HuH-7.5 (cell line): ENCODE data around the gene MCTP2.

Experiments
- DNase-seq: peaks from one replicate; pipeline ENCODE4 v3.0.0; 2011; ENCODE audit warnings: low spot score

Gene MCTP2

GRCh38 chr15:94353488-94353820 is 122.1 kb downstream of the MCTP2 start:
- no peak for DNase-seq

- no peak for DNase-seq
Measured at GRCh38 chr15:94354655-94355054, 123.3 kb downstream of the MCTP2 start.

- no peak for DNase-seq
Measured at GRCh38 chr15:94359716-94360115, 128.4 kb downstream of the MCTP2 start.

- DNase-seq: no peak
Measured at GRCh38 chr15:94360251-94360685, 128.9 kb downstream of the MCTP2 start.

GRCh38 chr15:94362385-94363092 is 131.2 kb downstream of the MCTP2 start:
- DNase-seq: no peak

- DNase-seq: no peak
Measured at GRCh38 chr15:94363382-94363781, 132.0 kb downstream of the MCTP2 start.

- no peak for DNase-seq
Measured at GRCh38 chr15:94366781-94367180, 135.4 kb downstream of the MCTP2 start.

GRCh38 chr15:94367726-94368535 is 136.6 kb downstream of the MCTP2 start:
- DNase-seq: no peak

GRCh38 chr15:94370206-94370935 is 139.0 kb downstream of the MCTP2 start:
- no peak for DNase-seq

- DNase-seq: no peak
Measured at GRCh38 chr15:94370936-94371285, 139.6 kb downstream of the MCTP2 start.

- no peak for DNase-seq
Measured at GRCh38 chr15:94372821-94373220, 141.5 kb downstream of the MCTP2 start.

- DNase-seq: no peak
Measured at GRCh38 chr15:94375997-94376396, 144.6 kb downstream of the MCTP2 start.

- DNase-seq: no peak
Measured at GRCh38 chr15:94379986-94380385, 148.6 kb downstream of the MCTP2 start.

GRCh38 chr15:94380798-94381197 is 149.4 kb downstream of the MCTP2 start:
- no peak for DNase-seq

GRCh38 chr15:94381384-94381783 is 150.0 kb downstream of the MCTP2 start:
- no peak for DNase-seq

GRCh38 chr15:94383041-94383440 is 151.7 kb downstream of the MCTP2 start:
- DNase-seq: no peak

- DNase-seq: no peak
Measured at GRCh38 chr15:94383706-94384105, 152.3 kb downstream of the MCTP2 start.

GRCh38 chr15:94385441-94385840 is 154.1 kb downstream of the MCTP2 start:
- DNase-seq: no peak

GRCh38 chr15:94386351-94386750 is 155.0 kb downstream of the MCTP2 start:
- DNase-seq: no peak

GRCh38 chr15:94387442-94387841 is 156.1 kb downstream of the MCTP2 start:
- no peak for DNase-seq

- DNase-seq: no peak
Measured at GRCh38 chr15:94387849-94388441, 156.6 kb downstream of the MCTP2 start.

- no peak for DNase-seq
Measured at GRCh38 chr15:94395640-94396039, 164.3 kb downstream of the MCTP2 start.

- DNase-seq: no peak
Measured at GRCh38 chr15:94397337-94397736, 166.0 kb downstream of the MCTP2 start.
